HG03196 (cell line): ENCODE measurements around the gene PIK3R1.

Source experiments
- ATAC-seq: cut with Tn5 transposase; IDR thresholded peaks from one replicate; pipeline ENCODE4 v1.9.1; 2021; ENCODE audit not compliant: unreplicated experiment

The PIK3R1 gene

GRCh38 chr5:68250661-68251298 lies 35.2 kb downstream of the PIK3R1 start:
- ATAC-seq = no peak

- no peak for ATAC-seq
Measured at GRCh38 chr5:68251386-68251785, 35.8 kb downstream of the PIK3R1 start.

- no peak for ATAC-seq
Measured at GRCh38 chr5:68251804-68252522, 36.4 kb downstream of the PIK3R1 start.

- ATAC-seq = peak; percentile 56
Measured at GRCh38 chr5:68252673-68253623, 37.4 kb downstream of the PIK3R1 start.

- no peak for ATAC-seq
Measured at GRCh38 chr5:68253624-68254585, 38.3 kb downstream of the PIK3R1 start.

GRCh38 chr5:68254810-68255209 lies 39.3 kb downstream of the PIK3R1 start:
- ATAC-seq = no peak

- ATAC-seq = no peak
Measured at GRCh38 chr5:68255305-68256120, 40.0 kb downstream of the PIK3R1 start.

GRCh38 chr5:68257210-68257609 lies 41.7 kb downstream of the PIK3R1 start:
- no peak for ATAC-seq

GRCh38 chr5:68258531-68258930 lies 43.0 kb downstream of the PIK3R1 start:
- ATAC-seq = no peak

GRCh38 chr5:68259700-68260099 lies 44.1 kb downstream of the PIK3R1 start:
- ATAC-seq = no peak

- ATAC-seq = no peak
Measured at GRCh38 chr5:68260467-68260866, 44.9 kb downstream of the PIK3R1 start.

- no peak for ATAC-seq
Measured at GRCh38 chr5:68261169-68261568, 45.6 kb downstream of the PIK3R1 start.

GRCh38 chr5:68261569-68262065 lies 46.1 kb downstream of the PIK3R1 start:
- no peak for ATAC-seq

- no peak for ATAC-seq
Measured at GRCh38 chr5:68264024-68264956, 48.7 kb downstream of the PIK3R1 start.

- no peak for ATAC-seq
Measured at GRCh38 chr5:68265347-68265746, 49.8 kb downstream of the PIK3R1 start.

GRCh38 chr5:68265822-68266395 lies 50.4 kb downstream of the PIK3R1 start:
- ATAC-seq = no peak

GRCh38 chr5:68266457-68266856 lies 50.9 kb downstream of the PIK3R1 start:
- no peak for ATAC-seq

GRCh38 chr5:68267066-68267465 lies 51.5 kb downstream of the PIK3R1 start:
- ATAC-seq = no peak
